H9 (cell line): Measurements from ENCODE around the gene CSF1R. TPM values are rescaled to one million over a fixed set of nuclear protein-coding genes. Genes with fewer than 3 reads are reported as not detected.

Experiments used
- DNase-seq: peaks from one replicate; pipeline ENCODE4 v3.0.0-alpha.2; 2017
- H2AFZ ChIP-seq: one replicate; pipeline ENCODE4 v1.6.1; 2013; ENCODE audit warnings: mild to moderate bottlenecking, low read length, control low read depth, moderate library complexity
- H2AK5ac ChIP-seq: 2 replicates; pipeline ENCODE4 v1.6.1; 2013; ENCODE audit warnings: low read length, control low read depth, mixed read lengths; ENCODE audit not compliant: insufficient read length
- H2BK120ac ChIP-seq: one replicate; pipeline ENCODE4 v1.6.1; 2013; ENCODE audit warnings: low read depth, mild to moderate bottlenecking, low read length, control low read depth, inconsistent platforms; ENCODE audit not compliant: poor library complexity, severe bottlenecking
- H2BK12ac ChIP-seq: 2 replicates; pipeline ENCODE4 v1.6.1; 2013; ENCODE audit warnings: low read length, control low read depth, mixed read lengths, low read depth; ENCODE audit not compliant: insufficient read length
- H2BK15ac ChIP-seq: 2 replicates; pipeline ENCODE4 v1.6.1; 2013; ENCODE audit warnings: low read depth, low read length, control low read depth
- H2BK20ac ChIP-seq: one replicate; pipeline ENCODE4 v1.6.1; 2013; ENCODE audit warnings: low read depth, mild to moderate bottlenecking, low read length, control low read depth, inconsistent platforms; ENCODE audit not compliant: poor library complexity, severe bottlenecking
- H2BK5ac ChIP-seq: 2 replicates; pipeline ENCODE4 v1.6.1; 2013; ENCODE audit warnings: low read length, control low read depth, mixed read lengths; ENCODE audit not compliant: insufficient read length
- H3K14ac ChIP-seq: 2 replicates; pipeline ENCODE4 v1.6.1; 2013; ENCODE audit warnings: low read length, control low read depth; ENCODE audit not compliant: insufficient read depth
- H3K18ac ChIP-seq: 2 replicates; pipeline ENCODE4 v1.6.1; 2013; ENCODE audit warnings: low read depth, mild to moderate bottlenecking, mixed read lengths, low read length, control low read depth; ENCODE audit not compliant: insufficient read length
- H3K23ac ChIP-seq: 2 replicates; pipeline ENCODE4 v1.6.1; 2013; ENCODE audit warnings: low read length, control low read depth, mixed read lengths, low read depth; ENCODE audit not compliant: insufficient read length
- H3K23me2 ChIP-seq: 2 replicates; pipeline ENCODE4 v1.6.1; 2013; ENCODE audit warnings: low read depth, mild to moderate bottlenecking, mixed read lengths, low read length, control low read depth; ENCODE audit not compliant: insufficient read length, poor library complexity, severe bottlenecking
- H3K27ac ChIP-seq: 2 replicates; pipeline ENCODE4 v1.5.1; 2013; ENCODE audit warnings: low read length, control low read depth, mixed read lengths, low read depth; ENCODE audit not compliant: insufficient read length
- H3K27me3 ChIP-seq: 2 replicates; pipeline ENCODE4 v1.6.1; 2013; ENCODE audit warnings: low read length, control low read depth, inconsistent platforms; ENCODE audit not compliant: insufficient read depth
- H3K4ac ChIP-seq: 2 replicates; pipeline ENCODE4 v1.6.1; 2013; ENCODE audit warnings: low read depth, mild to moderate bottlenecking, control low read depth, inconsistent platforms, low read length, moderate library complexity
- H3K4me1 ChIP-seq: 2 replicates; pipeline ENCODE4 v1.6.1; 2013; ENCODE audit warnings: low read length, control low read depth, inconsistent platforms; ENCODE audit not compliant: insufficient read depth
- H3K4me2 ChIP-seq: 2 replicates; pipeline ENCODE4 v1.6.1; 2013; ENCODE audit warnings: low read length, control low read depth, mixed read lengths; ENCODE audit not compliant: insufficient read length, insufficient read depth
- H3K56ac ChIP-seq: 2 replicates; pipeline ENCODE4 v1.6.1; 2013; ENCODE audit warnings: low read depth, mild to moderate bottlenecking, mixed read lengths, low read length, control low read depth; ENCODE audit not compliant: insufficient read length
- H3K79me1 ChIP-seq: 2 replicates; pipeline ENCODE4 v1.6.1; 2013; ENCODE audit warnings: low read depth, mild to moderate bottlenecking, moderate library complexity, low read length, control low read depth, inconsistent platforms; ENCODE audit not compliant: insufficient read depth, poor library complexity, severe bottlenecking
- H3K79me2 ChIP-seq: 2 replicates; pipeline ENCODE4 v1.6.1; 2013; ENCODE audit warnings: low read length, control low read depth, inconsistent platforms; ENCODE audit not compliant: insufficient read depth
- H3K9ac ChIP-seq: 2 replicates; pipeline ENCODE4 v1.6.1; 2013; ENCODE audit warnings: low read length, control low read depth, mixed read lengths; ENCODE audit not compliant: insufficient read length; ENCODE audit errors: extremely low read depth
- H3K9me3 ChIP-seq: one replicate; pipeline ENCODE4 v1.6.1; 2013; ENCODE audit warnings: low read depth, low read length, inconsistent platforms; ENCODE audit not compliant: control insufficient read depth
- H3T11ph ChIP-seq: one replicate; pipeline ENCODE4 v1.6.1; 2013; ENCODE audit warnings: mild to moderate bottlenecking, low read length, control low read depth, inconsistent platforms
- H4K20me1 ChIP-seq: one replicate; pipeline ENCODE4 v1.6.1; 2013; ENCODE audit not compliant: control insufficient read depth, insufficient read length, insufficient read depth
- H4K5ac ChIP-seq: 2 replicates; pipeline ENCODE4 v1.6.1; 2013; ENCODE audit warnings: low read depth, mild to moderate bottlenecking, mixed read lengths, low read length, control low read depth; ENCODE audit not compliant: insufficient read length
- H4K8ac ChIP-seq: replicated peaks from 2 replicates; pipeline ENCODE4 v1.6.1; 2013; ENCODE audit warnings: low read length, control low read depth, mixed read lengths, low read depth; ENCODE audit not compliant: insufficient read length
- H4K91ac ChIP-seq: 2 replicates; pipeline ENCODE4 v1.6.1; 2013; ENCODE audit warnings: low read depth, mild to moderate bottlenecking, moderate library complexity, mixed read lengths, low read length, control low read depth; ENCODE audit not compliant: insufficient read length
- H3K27ac Mint-ChIP-seq, 3 experiments: 2 replicates in 2 of 3; 3 replicates in 1 of 3; pipeline ENCODE4 v1.8.0; 2020 to 2021; ENCODE audit warnings: mixed read lengths in 3 of 3, mild to moderate bottlenecking in 1 of 3, moderate library complexity in 1 of 3
- H3K27me3 Mint-ChIP-seq: 2 replicates; pipeline ENCODE4 v1.8.0; 2021; ENCODE audit warnings: low read depth, mild to moderate bottlenecking, moderate library complexity, mixed read lengths
- H3K36me3 Mint-ChIP-seq, 3 experiments: 2 replicates in 2 of 3; 3 replicates in 1 of 3; pipeline ENCODE4 v1.8.0; 2020 to 2021; ENCODE audit warnings: low read depth in 3 of 3, mixed read lengths in 3 of 3; ENCODE audit not compliant: insufficient read depth in 1 of 3
- H3K4me1 Mint-ChIP-seq, 2 experiments: 2 replicates each; pipeline ENCODE4 v1.8.0; 2020; ENCODE audit warnings: mixed read lengths in 2 of 2
- H3K4me3 Mint-ChIP-seq, 2 experiments: 2 replicates in 1 of 2; 3 replicates in 1 of 2; pipeline ENCODE4 v1.8.0; 2020 to 2021; ENCODE audit warnings: mild to moderate bottlenecking in 2 of 2, mixed read lengths in 2 of 2, moderate library complexity in 1 of 2
- H3K9me3 Mint-ChIP-seq, 2 experiments: 2 replicates in 1 of 2; 3 replicates in 1 of 2; pipeline ENCODE4 v1.8.0; 2020; ENCODE audit warnings: mild to moderate bottlenecking in 2 of 2, mixed read lengths in 2 of 2, moderate library complexity in 1 of 2
- CTCF ChIP-seq: fragments of 200-600 bp; sonication (generic); conservative IDR thresholded peaks from 3 replicates; pipeline ENCODE4 v1.8.0; 2021; ENCODE audit warnings: antibody characterized with exemption, mild to moderate bottlenecking
- WGBS: extraction: QIAGEN DNeasy Blood & Tissue Kit; methylation state at CpG from one replicate; pipeline ENCODE4 v1.1.7; 2013; ENCODE audit warnings: missing lambda C conversion rate, low lambda C conversion rate, mixed read lengths; ENCODE audit not compliant: insufficient read length; ENCODE audit errors: extremely low coverage; 5-methylcytosine and 5-hydroxymethylcytosine counted together
- total RNA-seq: library from RNA; stranded (reverse); gene quantifications from 2 replicates; pipeline ENCODE4 v1.2.1, GENCODE V29; 2021

Gene CSF1R
- total RNA-seq, 1 experiment from 2014 or later = 0.13 TPM

- Histone ChIP-seq H2BK120ac (no peak overlapping the region), H4K20me1 (no peaks in the 10 kb centered on the region), H3K23ac (no peak overlapping the region), H2BK20ac (no peak overlapping the region), H3K4ac (no peak overlapping the region), H3K79me2 (no peaks in the 10 kb centered on the region), H3K27ac (no peak overlapping the region), H3K27me3 (no peaks in the 10 kb centered on the region), H3K4me1 (no peaks in the 10 kb centered on the region; the same call in 1 of the 2 replicates), H2AFZ (no peak overlapping the region), H2BK15ac (no peak overlapping the region), H3T11ph (no peak overlapping the region), H3K9ac (no peak overlapping the region), H2AK5ac (no peak overlapping the region), H2BK5ac (no peak overlapping the region), H3K56ac (no peak overlapping the region), H3K23me2 (no peaks in the 10 kb centered on the region), H2BK12ac (no peak overlapping the region), H3K79me1 (no peaks in the 10 kb centered on the region), H3K14ac (no peak overlapping the region), H4K8ac (no peak overlapping the region), H3K4me2 (no peak overlapping the region), H3K9me3 (no peaks in the 10 kb centered on the region), H4K5ac (no peak overlapping the region), H4K91ac (no peak overlapping the region), H3K18ac (no peak overlapping the region)
- Mint-ChIP-seq H3K4me1 (peaks cover 18 to 25% of the 10 kb centered on the region in 2 experiments), H3K36me3 (no peaks in the 10 kb centered on the region), H3K27ac (no peak overlapping the region), H3K9me3 (no peaks in the 10 kb centered on the region), H3K4me3 (no peak overlapping the region), H3K27me3 (peaks cover 5% of the 10 kb centered on the region)
- no peak for TF ChIP-seq CTCF
- WGBS = no CpG with 5 or more reads among the region's 3 CpGs
- DNase-seq = no peak
Observed at GRCh38 chr5:150082374-150082773, 4.0 kb downstream of the CSF1R start.
